Measurements from ENCODE around the gene RSRC1.

- TF ChIP-seq TAF1 (IDR thresholded peaks at IDR 0.05; ENCODE audit: low read depth, low read length), result no peak
- no peak for TF ChIP-seq POLR2A (IDR thresholded peaks at IDR 0.05; ENCODE audit: low read depth, low read length)
- no peak for TF ChIP-seq POLR2AphosphoS5 (IDR thresholded peaks at IDR 0.05; ENCODE audit: low read depth, low read length)
Observed at GRCh38 chr3:158407844-158408517, 298.1 kb downstream of the RSRC1 start.
